Measurements from ENCODE around the gene GLO1.
"Not testable (repeated sequence)": the region's sequence is repeated elsewhere in the genome, so short reads cannot be mapped to it uniquely, and the experiment has no call there.

The GLO1 gene

GRCh38 chr6:38708496-38708895 lies 5.6 kb upstream of the GLO1 start:
- no peak overlapping the region for H3K27ac ChIP-seq

GRCh38 chr6:38705924-38706323 lies 3.0 kb upstream of the GLO1 start:
- H3K27ac ChIP-seq, result no peak overlapping the region
- no peak for TF ChIP-seq ZFX (IDR thresholded peaks at IDR 0.05; ENCODE audit: borderline replicate concordance)
- no peak for TF ChIP-seq CTCF (IDR thresholded peaks at IDR 0.05)

More at GRCh38 chr6:38708496-38708895, 5.6 kb upstream of the GLO1 start:
- TF ChIP-seq CTCF (IDR thresholded peaks at IDR 0.05) (peak; percentile 21; the same call in 1 of the 2 replicates), ZFX (IDR thresholded peaks at IDR 0.05; ENCODE audit: borderline replicate concordance) (no peak)

GRCh38 chr6:38703949-38704590 lies 1.1 kb upstream of the GLO1 start:
- TF ChIP-seq CTCF (IDR thresholded peaks at IDR 0.05) (no peak), ZFX (IDR thresholded peaks at IDR 0.05; ENCODE audit: borderline replicate concordance) (no peak)
- H3K27ac ChIP-seq, result no peak overlapping the region

- TF ChIP-seq ZFX (IDR thresholded peaks at IDR 0.05; ENCODE audit: borderline replicate concordance), result no peak
- peak overlapping the region; percentile 84 for H3K27ac ChIP-seq
Observed at GRCh38 chr6:38701551-38701950, 1.4 kb downstream of the GLO1 start.

- not testable (repeated sequence) for H3K27ac ChIP-seq
Observed at GRCh38 chr6:38699702-38700101, 3.2 kb downstream of the GLO1 start.

GRCh38 chr6:38697846-38698245 lies 5.1 kb downstream of the GLO1 start:
- no peak overlapping the region for H3K27ac ChIP-seq
- TF ChIP-seq CTCF (IDR thresholded peaks at IDR 0.05), result no peak
- TF ChIP-seq ZFX (IDR thresholded peaks at IDR 0.05; ENCODE audit: borderline replicate concordance), result no peak

- 0 out of 2 replicates have a peak overlapping the region, but pooled peaks have one; percentile 27 for H3K27ac ChIP-seq
- TF ChIP-seq ZFX (IDR thresholded peaks at IDR 0.05; ENCODE audit: borderline replicate concordance), result no peak
- TF ChIP-seq CTCF (IDR thresholded peaks at IDR 0.05), result no peak
Observed at GRCh38 chr6:38696345-38696744, 6.6 kb downstream of the GLO1 start.

GRCh38 chr6:38695933-38696332 lies 7.0 kb downstream of the GLO1 start:
- TF ChIP-seq CTCF (IDR thresholded peaks at IDR 0.05) (no peak), ZFX (IDR thresholded peaks at IDR 0.05; ENCODE audit: borderline replicate concordance) (no peak)
- H3K27ac ChIP-seq, result 0 out of 2 replicates have a peak overlapping the region, but pooled peaks have one; percentile 27
